GM19025 (cell line): ENCODE data around the gene CAP1.
"Not testable (repeated sequence)": the region's sequence is repeated elsewhere in the genome, so short reads cannot be mapped to it uniquely, and the experiment has no call there.

ENCODE experiments used
- ATAC-seq: cut with Tn5 transposase; IDR thresholded peaks from one replicate; pipeline ENCODE4 v1.9.1; 2021; ENCODE audit warnings: mild to moderate bottlenecking, low read depth, moderate library complexity; ENCODE audit not compliant: unreplicated experiment

CAP1 gene

DNA sequence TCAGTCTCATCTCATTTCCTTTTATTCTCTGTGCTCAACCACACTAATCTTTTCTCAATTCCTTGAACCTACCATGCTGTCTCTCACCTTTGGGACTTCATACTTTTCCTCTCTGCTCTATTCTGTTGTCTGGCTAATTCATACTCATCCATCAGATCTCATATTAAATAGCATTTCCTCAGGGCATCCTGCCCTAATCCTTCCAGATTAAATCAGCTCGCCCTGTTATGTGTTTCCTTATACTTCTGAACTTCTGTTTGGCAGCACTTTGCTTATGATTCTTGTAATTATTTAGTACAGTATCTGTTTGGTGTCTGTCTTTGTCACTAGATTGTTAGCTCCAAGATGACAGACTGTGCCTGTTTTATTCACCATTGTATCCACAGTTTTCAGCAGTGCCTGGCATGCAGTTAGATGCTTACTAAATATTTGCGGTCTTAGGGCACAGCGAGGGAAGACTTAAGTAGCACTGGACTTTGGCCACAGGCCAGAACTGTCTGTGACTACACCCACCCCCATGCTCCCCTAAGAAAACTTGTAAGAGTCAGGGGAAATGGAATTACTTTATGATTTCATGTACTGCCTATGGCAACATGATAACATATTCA lies 9.9 kb upstream of the CAP1 start:
- no peak for ATAC-seq

DNA sequence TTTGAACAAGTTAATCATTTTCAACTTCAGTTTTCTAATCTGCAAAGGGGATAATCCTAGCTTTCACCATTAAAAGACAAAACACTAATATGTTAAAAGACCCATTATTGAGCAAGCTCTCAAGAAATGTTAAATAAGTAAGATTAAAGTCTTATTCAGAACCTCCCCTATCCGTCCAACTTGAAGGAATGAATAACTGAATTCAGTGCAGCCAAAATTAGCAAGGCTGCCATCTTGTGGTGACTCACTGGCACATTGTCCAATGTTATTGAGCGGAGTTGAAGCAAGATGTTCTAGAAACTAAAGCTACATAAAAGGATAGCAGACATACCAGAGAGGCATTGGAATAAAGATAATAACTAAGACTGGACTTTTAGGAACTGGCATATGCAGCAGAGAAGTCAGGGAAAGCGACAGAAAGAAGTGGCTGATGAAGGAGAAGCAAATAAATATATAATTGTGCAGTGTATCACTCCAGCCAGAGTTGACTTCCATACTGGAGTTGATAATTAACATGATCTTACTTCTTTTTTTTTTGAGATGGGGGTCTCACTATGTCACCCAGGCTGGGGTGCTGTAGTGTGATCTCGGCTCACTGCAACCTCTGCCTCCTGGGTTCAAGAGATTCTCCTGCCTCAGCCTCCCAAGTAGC lies 8.2 kb upstream of the CAP1 start:
- no peak for ATAC-seq

DNA sequence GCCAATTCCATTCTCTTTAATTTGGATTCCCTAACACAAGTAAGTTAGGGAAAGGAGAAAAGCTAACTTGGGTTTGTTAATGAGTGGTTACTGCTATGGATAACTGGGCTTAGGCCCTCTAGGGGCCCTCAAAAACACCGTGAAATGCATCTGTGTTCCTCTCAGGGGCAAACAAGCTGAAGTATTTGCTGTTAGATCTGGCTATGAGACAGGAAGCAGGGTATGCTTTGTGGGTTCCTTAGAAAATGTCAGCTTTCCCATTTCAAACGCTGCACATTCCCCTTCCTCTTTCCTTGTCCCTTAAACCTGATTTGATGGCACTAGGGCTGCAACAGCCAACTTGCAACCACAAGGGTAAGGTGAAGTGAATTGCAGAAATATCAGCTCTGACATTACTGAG lies 5.7 kb upstream of the CAP1 start:
- ATAC-seq: no peak

DNA sequence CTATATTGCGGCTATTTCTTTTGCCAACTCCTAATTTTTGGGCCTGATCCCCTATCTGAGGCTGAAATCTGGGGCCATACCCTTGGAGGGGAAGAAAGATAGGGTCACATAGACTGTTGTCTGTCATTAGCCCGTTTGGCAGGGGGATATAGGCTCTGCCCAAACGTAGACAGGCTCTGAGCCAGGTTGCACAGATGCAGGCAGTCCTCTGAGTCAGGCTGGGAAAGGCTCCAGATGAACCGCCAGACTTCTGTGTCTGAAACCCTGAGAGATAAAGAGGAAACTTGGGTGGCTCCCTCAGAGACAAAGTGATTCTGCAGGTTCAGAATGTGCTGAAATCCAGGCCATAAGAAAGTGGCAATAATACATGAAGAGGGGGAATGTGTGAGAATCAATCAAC lies 4.0 kb upstream of the CAP1 start:
- ATAC-seq: no peak

DNA sequence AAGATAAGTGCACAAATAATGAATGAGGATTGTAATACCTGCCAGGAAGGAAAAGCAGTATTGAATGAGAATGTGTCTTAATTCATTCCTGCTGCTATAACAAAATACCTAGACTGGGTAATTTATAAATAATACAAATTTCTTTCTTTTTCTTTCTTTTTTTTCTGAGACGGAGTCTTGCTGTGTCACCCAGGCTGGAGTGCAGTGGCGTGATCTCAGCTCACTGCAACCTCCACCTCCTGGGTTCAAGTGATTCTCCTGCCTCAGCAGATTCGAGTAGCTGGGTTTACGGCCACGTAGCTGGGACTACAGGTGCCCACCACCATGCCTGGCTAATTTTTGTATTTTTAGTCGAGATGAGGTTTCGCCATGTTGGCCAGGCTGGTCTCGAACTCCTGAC lies 3.3 kb upstream of the CAP1 start:
- ATAC-seq: not testable (repeated sequence)

DNA sequence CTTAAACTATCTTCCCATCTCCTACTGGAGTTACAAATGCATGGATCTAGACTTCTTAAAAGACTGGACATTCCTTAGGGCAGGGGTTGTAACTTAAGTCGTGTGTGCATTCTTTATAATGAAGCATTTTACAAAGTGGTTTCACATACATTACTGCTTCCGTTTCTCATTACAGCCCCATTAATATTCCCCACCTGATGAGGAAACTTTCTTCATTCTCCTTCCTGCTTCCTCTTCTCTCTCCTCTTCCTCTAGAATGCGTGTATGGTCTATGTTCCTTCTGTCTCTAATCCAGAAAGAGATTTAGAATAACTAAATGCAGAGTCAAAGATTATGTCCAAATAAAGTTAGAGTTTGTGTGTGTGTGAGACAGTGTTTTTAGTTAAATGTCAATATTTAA lies 1.8 kb upstream of the CAP1 start:
- no peak for ATAC-seq

DNA sequence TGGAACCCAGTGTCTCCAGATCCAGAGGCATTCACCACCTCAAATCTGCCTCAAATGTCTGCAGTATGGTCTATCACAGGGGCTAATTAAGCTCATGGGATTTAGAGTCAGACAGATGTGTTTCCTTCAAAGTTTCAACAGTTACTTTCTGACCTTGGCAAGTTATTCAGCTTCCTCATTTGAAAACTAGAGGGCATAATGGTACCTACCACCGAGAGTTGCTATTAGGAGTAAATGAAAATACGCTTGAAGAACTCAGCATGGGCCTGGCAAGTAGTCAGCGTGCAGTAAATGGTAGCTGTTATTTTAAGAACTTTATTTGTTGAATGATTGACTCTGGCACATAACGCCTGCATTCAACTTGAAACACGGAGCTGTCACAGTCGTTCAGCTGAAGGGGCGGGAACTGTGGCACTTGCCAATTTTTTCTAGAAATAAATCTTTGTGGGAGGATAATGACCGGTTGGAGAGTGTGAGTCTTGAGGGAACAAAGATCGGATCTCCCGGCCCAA lies 1.2 kb upstream of the CAP1 start:
- peak; percentile 0 for ATAC-seq

DNA sequence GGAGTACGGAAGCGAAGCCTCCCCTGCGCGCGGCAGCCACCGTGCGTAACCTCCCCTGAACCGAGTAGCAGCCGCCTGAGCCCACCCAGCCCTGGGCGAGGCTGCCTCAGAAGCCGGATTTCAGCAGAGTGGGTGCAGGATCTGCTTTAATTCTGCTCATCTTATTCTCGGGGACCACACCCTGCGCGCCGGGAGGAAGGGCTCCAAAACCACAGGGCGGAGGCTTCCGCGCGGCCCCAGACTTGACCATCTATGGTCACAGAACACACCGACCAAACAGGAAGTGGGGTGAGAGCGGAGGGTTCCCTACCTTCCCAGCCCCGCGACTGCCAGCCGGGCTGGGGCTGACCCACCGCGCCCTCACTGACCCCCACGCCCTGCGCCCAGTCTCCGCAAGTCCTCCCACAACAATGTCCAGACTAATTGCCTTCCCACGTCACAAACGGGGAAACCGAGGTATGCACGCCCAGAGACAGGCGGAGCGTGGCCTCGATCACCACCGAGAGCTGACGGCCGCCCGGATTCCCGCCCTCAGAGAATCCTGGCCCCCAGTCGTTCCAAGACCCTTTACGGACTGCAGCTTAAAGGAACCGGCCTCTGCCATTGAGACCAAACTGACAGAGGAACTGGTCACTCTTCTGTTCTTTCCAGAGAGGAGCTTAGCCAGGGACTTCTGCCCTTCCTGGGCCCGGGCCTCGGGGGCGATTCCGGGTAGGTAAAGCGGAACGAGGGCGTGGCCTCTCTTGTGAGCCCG lies 595 bp upstream of the CAP1 start:
- peak; percentile 48 for ATAC-seq

DNA sequence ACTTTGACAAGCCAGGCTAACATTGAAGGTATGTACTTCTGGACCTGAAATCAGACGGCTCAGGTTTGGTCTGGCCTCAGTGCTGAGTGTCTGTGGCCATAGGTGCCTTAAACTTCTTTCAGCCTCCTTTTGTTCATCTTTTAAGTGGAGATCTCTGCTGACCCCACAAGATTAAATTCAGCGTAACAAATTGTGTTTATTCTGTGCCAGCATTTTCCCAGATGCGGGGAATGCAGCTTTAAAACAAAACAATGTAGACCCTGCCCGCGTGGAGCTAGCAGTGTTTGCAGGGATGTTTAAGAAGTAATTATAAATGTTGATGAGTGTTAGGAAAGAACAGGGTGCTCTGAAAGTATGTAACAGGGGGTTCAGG lies 923 bp downstream of the CAP1 start:
- no peak for ATAC-seq

DNA sequence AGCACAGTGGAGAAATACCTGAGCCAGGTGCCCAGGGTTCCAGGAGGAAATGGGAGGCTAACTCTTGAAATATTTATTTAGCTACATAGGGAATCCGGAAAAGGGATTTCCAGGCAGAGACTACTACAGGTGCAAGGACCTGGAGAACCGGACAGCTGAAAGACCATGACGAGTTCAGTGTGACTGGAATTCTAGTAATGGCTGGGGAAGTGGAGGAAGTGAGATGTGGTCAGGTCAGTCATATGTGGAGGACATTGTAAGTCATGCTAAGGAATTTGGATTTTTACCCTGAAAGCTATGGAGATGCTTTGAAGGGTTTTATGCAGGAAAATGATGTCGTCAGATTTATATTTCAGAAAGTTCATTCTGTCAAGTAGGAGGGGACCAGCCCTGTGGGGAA lies 1.8 kb downstream of the CAP1 start:
- ATAC-seq: no peak

DNA sequence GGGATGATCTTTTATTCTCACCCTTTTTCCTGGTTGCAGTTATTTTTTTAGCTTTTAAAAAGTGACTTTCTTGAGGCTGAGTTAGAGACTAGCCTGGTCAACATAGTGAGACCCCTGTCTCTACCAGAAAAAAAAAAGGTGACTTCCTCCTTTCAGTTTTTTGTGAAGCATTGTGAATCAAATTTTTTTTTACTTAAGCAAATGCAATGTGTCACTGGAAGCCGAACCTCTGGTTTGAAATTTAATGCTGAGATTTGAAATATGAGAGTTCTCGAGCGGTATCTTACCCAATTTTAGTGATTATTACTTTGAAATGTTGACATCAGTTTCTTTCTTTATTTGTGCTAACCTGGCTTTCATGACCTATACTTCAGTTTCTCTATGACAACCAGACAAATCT lies 3.6 kb downstream of the CAP1 start:
- no peak for ATAC-seq

DNA sequence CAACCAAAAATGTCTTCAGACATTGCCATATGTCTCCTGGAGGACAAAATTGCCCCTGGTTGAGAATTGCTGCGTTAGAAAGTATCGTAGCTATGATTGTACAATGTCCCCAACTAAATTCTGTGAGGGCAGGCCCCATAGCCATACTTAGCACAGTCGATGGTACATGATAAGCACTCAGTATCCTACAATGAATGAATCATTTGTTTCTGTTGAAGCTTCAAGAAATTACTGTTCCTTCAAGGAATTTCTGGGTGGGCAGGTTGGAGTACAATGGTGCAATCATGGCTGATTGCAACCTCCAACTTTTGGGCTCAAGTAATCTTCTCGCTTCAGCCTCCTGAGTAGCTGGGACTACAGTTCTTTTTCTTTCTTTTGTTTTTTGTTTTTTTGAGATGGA lies 4.7 kb downstream of the CAP1 start:
- ATAC-seq: no peak

DNA sequence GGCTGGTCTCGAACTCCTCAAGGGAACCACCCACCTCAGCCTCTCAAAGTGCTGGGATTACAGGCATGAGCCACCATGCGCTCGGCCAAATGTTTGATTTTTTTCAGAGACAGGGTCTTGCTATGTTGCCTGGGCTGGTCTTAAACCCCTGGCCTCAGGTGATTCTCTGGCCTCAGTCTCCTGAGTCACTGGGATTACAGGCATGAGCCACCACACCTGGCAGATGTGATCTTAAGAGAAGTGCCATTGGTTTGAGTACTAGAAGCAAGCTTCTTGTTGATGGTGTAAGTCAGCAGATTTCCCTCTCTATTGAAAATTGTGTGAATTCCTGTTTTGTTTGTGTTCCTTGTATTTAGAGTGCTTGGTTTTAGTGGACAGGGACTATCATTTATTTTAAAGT lies 5.2 kb downstream of the CAP1 start:
- ATAC-seq: no peak

DNA sequence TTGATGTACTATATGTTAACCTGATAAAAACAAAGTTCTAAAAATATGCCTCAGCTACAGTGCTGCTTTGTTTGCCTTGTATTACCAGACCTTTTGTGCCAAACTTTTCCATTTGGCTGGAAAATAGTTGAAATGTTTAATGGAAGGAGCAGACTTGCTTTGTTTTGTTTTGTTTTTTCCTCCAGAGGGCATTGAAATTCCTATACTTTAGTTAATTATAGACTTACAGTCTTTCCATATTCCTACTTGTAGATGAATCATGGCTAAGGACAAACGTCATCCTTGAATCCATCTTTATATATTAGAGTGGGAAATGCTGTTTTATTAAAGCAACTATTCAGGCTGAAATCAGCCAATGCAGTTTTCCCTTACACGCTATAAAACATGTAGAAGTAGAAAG lies 6.7 kb downstream of the CAP1 start:
- ATAC-seq: no peak

DNA sequence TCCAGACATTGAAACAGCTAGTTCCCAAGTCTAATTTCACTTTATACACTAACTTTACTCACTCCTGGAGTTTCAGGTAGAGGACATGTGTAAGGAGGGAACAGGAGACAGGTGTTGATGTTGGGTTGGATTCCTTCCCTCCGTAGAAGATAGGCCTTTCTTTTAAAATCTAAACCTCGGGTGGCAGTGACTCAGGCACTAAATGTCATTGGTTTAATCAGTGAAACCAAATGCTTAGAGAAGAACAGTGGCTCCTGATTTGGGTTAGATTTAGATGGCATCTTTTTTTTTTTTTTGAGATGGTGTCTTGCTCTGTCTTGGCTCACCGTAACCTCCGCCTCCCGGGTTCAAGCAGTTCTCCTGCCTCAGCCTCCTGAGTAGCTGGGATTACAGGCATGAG lies 7.2 kb downstream of the CAP1 start:
- ATAC-seq: no peak

DNA sequence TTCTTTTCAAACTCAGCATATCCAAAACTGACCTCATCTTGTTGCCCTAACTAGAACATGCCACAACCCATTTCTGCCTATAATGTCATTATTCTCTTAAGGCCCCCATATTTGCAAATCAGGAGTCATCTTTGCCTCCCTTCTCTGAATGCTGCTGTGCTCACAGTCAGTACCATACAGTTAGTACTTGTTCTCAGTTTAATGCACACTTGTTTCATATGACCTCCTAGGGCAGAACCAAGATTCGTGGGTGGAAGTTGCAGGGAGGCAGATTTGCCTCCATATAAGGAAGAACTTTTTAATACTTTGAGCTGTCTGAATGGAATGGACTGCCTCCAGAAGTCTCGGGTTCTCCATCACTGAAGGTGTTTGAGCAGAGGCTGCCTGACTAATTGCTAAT lies 9.2 kb downstream of the CAP1 start:
- no peak for ATAC-seq

DNA sequence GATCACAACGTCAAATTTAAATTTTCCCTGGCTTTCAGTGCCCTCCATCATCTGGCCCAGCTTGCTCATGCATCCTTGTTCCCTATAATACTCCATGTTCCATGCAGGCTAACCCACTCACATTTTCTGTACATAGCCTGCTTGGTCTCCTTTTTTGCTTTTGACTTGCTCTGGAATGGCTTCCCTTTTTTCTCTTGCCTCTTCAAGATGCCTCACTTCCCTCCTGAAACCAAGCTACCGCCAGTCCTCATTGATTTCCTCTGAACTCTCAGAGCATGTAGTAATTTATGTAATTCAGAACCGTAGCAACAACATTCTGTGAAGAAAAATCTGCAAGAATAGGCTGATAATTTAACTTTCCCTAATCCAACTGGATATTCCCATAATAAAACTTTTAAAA lies 10.3 kb downstream of the CAP1 start:
- no peak for ATAC-seq

DNA sequence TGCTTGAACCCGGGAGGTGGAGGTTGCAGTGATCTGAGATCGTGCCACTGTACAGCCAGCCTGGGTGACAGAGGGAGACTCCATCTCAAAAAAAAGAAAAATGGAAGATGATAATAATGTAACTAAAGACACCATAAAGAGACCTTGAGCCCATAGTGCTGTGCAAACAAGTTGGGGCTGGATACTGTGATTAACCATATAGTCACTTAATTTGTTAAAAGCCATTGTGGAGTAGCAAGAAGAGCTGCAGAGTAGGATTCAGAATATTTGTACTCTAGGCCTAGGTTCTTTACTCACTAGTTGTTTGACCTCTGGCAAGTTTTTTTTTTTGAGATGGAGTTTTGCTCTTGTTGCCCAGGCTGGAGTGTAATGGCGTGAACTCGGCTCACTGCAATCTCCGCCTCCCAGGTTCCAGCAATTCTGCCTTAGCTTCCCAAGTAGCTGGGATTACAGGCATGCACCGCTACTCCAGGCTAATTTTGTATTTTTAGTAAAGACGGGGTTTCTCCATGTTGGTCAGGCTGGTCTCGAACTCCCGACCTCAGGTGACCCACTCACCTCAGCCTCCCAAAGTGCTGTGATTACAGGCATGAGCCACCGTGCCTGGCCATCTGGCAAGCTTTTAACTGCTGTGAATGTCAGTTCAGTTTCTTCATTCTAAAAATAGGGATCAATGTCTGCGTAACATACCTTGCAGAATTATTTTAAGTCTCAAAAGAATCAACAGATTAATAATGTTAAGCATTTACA lies 12.8 kb downstream of the CAP1 start:
- no peak for ATAC-seq

DNA sequence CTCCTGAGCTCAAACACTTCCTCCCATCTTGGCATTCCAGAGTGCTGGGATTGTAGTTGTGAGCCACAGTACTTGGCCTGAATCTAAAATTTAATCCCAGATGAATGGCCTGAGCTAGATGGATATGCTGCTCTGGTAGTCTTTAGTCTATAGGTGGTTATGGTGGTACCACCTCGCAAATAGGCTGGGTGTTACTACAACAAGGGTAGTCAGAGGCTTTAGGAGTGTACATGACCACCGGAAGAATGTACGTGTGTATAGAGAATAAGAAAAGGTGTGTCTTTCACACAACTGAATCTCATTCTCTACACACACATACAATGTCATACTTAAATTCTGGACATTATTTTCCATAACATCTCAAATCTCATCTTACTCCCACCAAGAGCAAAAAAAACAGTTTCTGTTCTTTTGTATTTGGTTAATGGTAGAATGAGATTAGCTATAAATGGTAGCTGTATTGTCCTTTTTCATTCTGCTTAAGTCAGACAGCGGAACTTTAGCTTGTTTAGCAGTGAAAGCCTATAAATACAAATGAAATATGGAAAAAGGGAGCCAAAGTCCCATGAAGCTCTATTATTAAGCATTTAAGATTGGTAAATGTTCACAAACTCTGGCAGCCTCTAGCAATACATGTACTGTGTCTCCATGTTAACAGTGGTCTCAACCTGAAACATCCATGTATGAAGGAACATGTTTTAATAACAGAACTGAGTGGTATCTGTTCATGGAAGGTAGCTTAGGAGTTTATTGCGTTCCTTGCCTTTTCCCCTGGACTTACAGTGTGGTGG lies 16.2 kb downstream of the CAP1 start:
- no peak for ATAC-seq

DNA sequence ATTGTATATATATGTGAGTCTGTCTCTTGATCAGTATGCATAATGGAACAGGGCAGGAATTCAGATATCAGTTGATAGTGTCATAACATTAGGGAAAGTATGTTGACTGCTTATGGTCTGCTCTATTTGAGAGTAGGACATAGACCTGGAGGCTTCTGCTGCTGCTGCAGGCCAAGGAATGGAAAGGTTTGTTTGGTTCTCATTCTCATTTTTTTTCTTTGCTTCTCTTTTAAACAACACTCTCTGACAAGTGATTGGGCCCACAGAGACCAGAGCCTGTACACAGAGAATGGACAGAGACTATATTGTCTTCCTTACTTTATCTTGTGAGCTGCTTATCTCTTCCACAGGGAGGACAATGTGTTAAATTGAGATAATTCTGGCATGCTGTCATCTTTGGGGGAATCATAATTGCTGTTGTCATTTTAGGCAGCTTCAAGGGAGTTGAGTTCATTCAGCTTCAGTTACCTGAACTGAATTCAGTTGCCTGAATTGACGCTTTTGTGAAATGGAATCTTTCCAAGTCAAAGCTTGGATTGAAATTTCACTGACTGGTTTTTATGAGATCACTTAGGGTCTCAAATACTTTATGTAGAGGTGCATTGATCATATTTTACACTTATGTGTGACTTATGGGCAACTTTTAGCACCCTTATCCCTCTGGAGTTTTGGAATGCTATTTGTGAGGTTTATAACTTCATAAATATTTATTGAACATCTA lies 16.9 kb downstream of the CAP1 start:
- no peak for ATAC-seq
